HG02798 (cell line): ENCODE results near the gene CDC42EP4.
"Not testable (repeated sequence)": the region's sequence is repeated elsewhere in the genome, so short reads cannot be mapped to it uniquely, and the experiment has no call there.

Experiments
- ATAC-seq: cut with Tn5 transposase; IDR thresholded peaks from one replicate; pipeline ENCODE4 v1.9.1; 2021; ENCODE audit warnings: mild to moderate bottlenecking; ENCODE audit not compliant: unreplicated experiment, poor library complexity

Gene CDC42EP4

GRCh38 chr17:73284354-73284753, 27.4 kb downstream of the CDC42EP4 start:
- ATAC-seq = no peak

GRCh38 chr17:73283841-73284282, 27.9 kb downstream of the CDC42EP4 start:
- ATAC-seq = no peak

- no peak for ATAC-seq
Measured at GRCh38 chr17:73283250-73283649, 28.6 kb downstream of the CDC42EP4 start.

- no peak for ATAC-seq
Measured at GRCh38 chr17:73282629-73283028, 29.2 kb downstream of the CDC42EP4 start.

- ATAC-seq = peak; percentile 89
Measured at GRCh38 chr17:73281928-73282327, 29.9 kb downstream of the CDC42EP4 start.

GRCh38 chr17:73280191-73280590, 31.6 kb downstream of the CDC42EP4 start:
- ATAC-seq = no peak

- no peak for ATAC-seq
Measured at GRCh38 chr17:73279704-73280103, 32.1 kb downstream of the CDC42EP4 start.

- no peak for ATAC-seq
Measured at GRCh38 chr17:73278465-73279453, 33.0 kb downstream of the CDC42EP4 start.

- no peak for ATAC-seq
Measured at GRCh38 chr17:73278049-73278464, 33.7 kb downstream of the CDC42EP4 start.

- ATAC-seq = no peak
Measured at GRCh38 chr17:73274490-73274889, 37.3 kb downstream of the CDC42EP4 start.

GRCh38 chr17:73272906-73273218, 38.9 kb downstream of the CDC42EP4 start:
- no peak for ATAC-seq

- peak; percentile 97 for ATAC-seq
Measured at GRCh38 chr17:73271072-73271471, 40.7 kb downstream of the CDC42EP4 start.

- ATAC-seq = no peak
Measured at GRCh38 chr17:73269791-73270190, 42.0 kb downstream of the CDC42EP4 start.

- ATAC-seq = no peak
Measured at GRCh38 chr17:73269329-73269615, 42.5 kb downstream of the CDC42EP4 start.

GRCh38 chr17:73268582-73269328, 43.0 kb downstream of the CDC42EP4 start:
- ATAC-seq = no peak

GRCh38 chr17:73267648-73268537, 43.9 kb downstream of the CDC42EP4 start:
- no peak for ATAC-seq

GRCh38 chr17:73266796-73267195, 45.0 kb downstream of the CDC42EP4 start:
- ATAC-seq = no peak

GRCh38 chr17:73265646-73266640, 45.9 kb downstream of the CDC42EP4 start:
- no peak for ATAC-seq

GRCh38 chr17:73264448-73264847, 47.4 kb downstream of the CDC42EP4 start:
- ATAC-seq = not testable (repeated sequence)
